Central memory CD4-positive, alpha-beta T cell (primary cell): ENCODE results near the gene TEKTIP1.
"Not testable (repeated sequence)": the region's sequence is repeated elsewhere in the genome, so short reads cannot be mapped to it uniquely, and the experiment has no call there.

Source experiments
- DNase-seq: peaks from one replicate; pipeline ENCODE4 v3.0.0; 2022

TEKTIP1 gene

GRCh38 chr19:3563709-3564524, 24.9 kb downstream of the TEKTIP1 start:
- no peak for DNase-seq

GRCh38 chr19:3565139-3565538, 26.2 kb downstream of the TEKTIP1 start:
- DNase-seq = no peak

GRCh38 chr19:3570042-3570441, 31.1 kb downstream of the TEKTIP1 start:
- not testable (repeated sequence) for DNase-seq

DNA sequence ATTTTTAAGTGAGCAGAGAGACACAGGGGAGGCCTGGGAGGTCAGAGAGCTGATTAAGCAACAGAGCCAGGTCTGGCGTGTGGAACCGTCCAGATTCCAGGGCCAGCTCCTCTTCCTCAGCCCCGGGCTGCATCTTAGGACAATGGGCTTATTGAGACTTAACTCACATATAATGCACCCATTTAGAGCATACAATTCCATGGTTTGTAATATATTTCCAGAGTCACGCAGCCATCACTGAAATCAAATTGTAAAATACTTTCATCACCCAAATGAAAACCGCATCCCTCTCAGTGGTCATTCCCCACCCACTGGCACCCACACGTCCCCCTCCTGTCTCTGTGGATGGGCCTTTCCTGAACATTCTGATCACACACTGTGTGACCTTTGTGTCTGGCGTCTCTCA, 31.6 kb downstream of the TEKTIP1 start:
- DNase-seq = no peak

- DNase-seq = peak; percentile 98
Measured at GRCh38 chr19:3572132-3572854, 33.3 kb downstream of the TEKTIP1 start.

GRCh38 chr19:3572855-3573161, 33.8 kb downstream of the TEKTIP1 start, which contains the start of gene HMG20B:
TSS of gene HMG20B (plus strand) at chr19:3572944. CDS start at chr19:3573310, 366 bp downstream.
- no peak for DNase-seq

- no peak for DNase-seq
Measured at GRCh38 chr19:3573162-3573857, 34.3 kb downstream of the TEKTIP1 start.

DNA sequence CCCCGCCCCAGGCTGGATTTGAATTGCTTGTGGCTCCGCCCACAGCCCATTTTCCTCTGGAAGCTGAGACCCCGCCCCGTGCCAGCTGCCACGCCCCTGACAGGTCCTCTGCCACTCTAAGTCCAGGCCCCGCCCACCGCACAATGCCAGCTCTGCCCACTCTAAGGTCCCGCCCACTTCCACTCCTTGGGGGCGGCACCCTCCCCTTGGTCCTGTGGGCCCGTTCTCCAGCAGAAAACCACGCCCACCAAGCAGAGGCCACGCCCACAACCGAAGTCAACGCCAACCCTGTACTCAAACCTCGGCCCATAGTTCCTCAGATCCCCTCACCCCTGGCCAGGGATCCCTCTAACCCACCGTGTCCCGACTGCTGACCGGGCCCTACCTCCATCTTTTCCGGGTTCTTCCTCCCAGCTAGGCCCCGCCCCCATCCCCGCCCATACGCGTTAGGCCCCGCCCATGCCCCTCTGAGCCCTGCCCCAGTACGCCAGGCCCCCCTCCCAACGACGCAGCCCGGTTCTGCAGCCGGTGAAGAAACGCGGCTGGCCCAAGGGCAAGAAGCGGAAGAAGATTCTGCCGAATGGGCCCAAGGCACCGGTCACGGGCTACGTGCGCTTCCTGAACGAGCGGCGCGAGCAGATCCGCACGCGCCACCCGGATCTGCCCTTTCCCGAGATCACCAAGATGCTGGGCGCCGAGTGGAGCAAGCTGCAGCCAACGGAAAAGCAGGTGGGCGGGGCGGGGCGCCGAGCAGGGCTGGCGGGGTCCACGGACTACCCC, 35.1 kb downstream of the TEKTIP1 start:
- DNase-seq = peak; percentile 72

GRCh38 chr19:3575260-3575741, 36.3 kb downstream of the TEKTIP1 start:
- no peak for DNase-seq

- DNase-seq = no peak
Measured at GRCh38 chr19:3575949-3576673, 37.1 kb downstream of the TEKTIP1 start.

GRCh38 chr19:3576696-3577443, 37.9 kb downstream of the TEKTIP1 start:
- DNase-seq = no peak

- DNase-seq = no peak
Measured at GRCh38 chr19:3577723-3578344, 38.9 kb downstream of the TEKTIP1 start.

- DNase-seq = no peak
Measured at GRCh38 chr19:3578390-3578789, 39.4 kb downstream of the TEKTIP1 start.

DNA sequence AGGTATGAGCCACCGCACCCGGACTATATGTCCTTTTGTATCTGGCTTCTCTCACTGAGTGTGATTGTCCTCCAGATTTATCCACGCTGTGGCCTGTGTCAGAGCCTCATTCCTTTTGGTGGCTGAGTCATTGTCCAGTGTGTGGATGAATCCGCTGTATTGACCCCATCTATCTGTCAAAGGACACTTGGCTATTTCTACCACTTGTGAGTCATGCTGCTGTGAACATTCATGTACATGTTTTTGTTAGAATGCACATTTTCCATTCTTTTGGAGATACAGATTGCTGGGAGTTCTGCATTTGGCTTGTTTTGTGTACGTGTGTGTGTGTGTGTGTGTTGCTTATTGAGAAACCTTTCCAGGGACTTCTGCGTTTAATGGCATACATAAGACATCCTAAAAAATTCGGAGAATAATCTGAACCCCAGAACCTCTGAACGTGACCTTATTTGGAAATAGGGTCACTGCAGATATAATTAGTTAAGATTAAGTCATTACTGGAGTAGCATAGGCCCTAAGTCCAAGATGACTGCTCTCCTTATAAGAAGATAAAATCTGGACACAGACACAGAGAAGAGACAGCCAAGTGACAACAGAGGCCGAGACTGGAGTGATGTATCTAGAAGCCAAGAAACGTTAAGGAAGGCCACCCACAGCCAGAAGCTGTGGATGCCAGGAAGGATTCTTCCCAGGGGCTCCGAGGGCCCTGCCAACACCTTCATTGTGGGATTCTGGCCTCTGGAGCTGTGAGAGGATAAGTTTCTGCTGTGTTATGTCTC, 41.4 kb downstream of the TEKTIP1 start:
- no peak for DNase-seq

DNA sequence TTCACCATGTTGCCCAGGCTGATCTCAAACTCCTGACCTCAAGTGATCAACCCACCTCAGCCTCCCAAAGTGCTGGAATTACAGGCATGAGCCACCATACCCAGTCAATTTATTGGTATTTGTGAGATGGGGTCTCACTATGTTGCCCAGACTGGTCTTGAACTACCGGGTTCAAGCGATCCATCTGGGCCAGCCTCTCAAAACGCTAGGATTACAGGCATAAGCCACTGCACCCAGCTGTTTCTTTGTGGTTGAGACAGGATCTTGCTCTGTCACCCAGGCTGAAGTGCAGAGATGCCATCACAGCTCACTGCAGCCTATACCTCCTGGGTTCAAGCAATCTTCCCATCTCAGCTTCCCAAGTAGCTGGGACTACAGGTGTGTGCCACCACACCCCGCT, 42.8 kb downstream of the TEKTIP1 start:
- not testable (repeated sequence) for DNase-seq

- DNase-seq = not testable (repeated sequence)
Measured at GRCh38 chr19:3584036-3584802, 45.2 kb downstream of the TEKTIP1 start.

GRCh38 chr19:3585301-3586126, 46.5 kb downstream of the TEKTIP1 start, which contains the start of gene GIPC3:
TSS of gene GIPC3 (plus strand) at chr19:3585478. CDS start at chr19:3585598, 120 bp downstream.
- no peak for DNase-seq

DNA sequence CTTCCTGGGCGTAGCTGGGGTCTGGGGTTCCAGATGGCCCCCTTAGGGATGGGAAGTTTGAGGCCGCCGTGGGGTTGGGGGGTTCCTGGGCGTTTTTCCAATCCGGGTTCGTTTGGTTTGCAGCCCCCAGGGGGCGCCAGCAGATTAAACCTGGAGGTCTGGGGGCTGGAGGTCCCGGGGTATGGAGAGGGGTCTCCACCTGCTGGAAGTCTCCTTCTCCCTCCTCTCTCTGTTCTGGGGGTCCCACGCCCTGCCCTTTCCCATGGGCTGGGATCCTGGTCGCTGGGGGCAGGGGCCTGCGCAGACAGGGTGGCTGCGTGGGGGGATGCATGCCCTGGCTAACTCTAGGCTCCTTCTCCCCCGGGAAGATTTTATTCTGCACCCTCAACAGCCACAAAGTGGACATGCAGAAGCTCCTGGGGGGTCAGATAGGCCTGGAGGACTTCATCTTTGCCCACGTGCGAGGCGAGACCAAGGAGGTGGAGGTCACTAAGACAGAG, 47.2 kb downstream of the TEKTIP1 start:
- no peak for DNase-seq
